Duodenal mucosa (tissue), 2 donors: Measurements from ENCODE around the gene MBOAT2.
A peak's percentile ranks its signal among the peaks of the same experiment; 100 is the strongest.
"Not testable (repeated sequence)": the region's sequence is repeated elsewhere in the genome, so short reads cannot be mapped to it uniquely, and the experiment has no call there.

Source experiments
- H3K27ac ChIP-seq: one replicate; pipeline ENCODE4 v1.7.0; 2013; ENCODE audit warnings: low read depth, low read length
- H3K27me3 ChIP-seq, 2 donors: one replicate each; pipeline ENCODE4 v1.7.0; 2013; ENCODE audit warnings: low read length in 2 of 2, control low read depth in 1 of 2; ENCODE audit not compliant: insufficient read depth in 2 of 2, control insufficient read depth in 1 of 2
- H3K36me3 ChIP-seq, 2 donors: one replicate each; pipeline ENCODE4 v1.7.0; 2013; ENCODE audit warnings: low read length in 2 of 2, control low read depth in 1 of 2; ENCODE audit not compliant: insufficient read depth in 2 of 2, control insufficient read depth in 1 of 2
- H3K4me1 ChIP-seq, 2 donors: one replicate each; pipeline ENCODE4 v1.7.0; 2013; ENCODE audit warnings: low read length in 2 of 2, control low read depth in 1 of 2; ENCODE audit not compliant: insufficient read depth in 2 of 2, control insufficient read depth in 1 of 2
- H3K4me3 ChIP-seq, 2 donors: one replicate each; pipeline ENCODE4 v1.7.0; 2013; ENCODE audit warnings: low read length in 2 of 2, low read depth in 1 of 2
- H3K9ac ChIP-seq, 2 donors: one replicate each; pipeline ENCODE4 v1.7.0; 2013; ENCODE audit warnings: low read length in 2 of 2, low read depth in 1 of 2
- H3K9me3 ChIP-seq, 2 donors: one replicate each; pipeline ENCODE4 v1.7.0; 2013; ENCODE audit warnings: low read length in 2 of 2, control low read depth in 1 of 2; ENCODE audit not compliant: control insufficient read depth in 1 of 2

Gene MBOAT2

DNA sequence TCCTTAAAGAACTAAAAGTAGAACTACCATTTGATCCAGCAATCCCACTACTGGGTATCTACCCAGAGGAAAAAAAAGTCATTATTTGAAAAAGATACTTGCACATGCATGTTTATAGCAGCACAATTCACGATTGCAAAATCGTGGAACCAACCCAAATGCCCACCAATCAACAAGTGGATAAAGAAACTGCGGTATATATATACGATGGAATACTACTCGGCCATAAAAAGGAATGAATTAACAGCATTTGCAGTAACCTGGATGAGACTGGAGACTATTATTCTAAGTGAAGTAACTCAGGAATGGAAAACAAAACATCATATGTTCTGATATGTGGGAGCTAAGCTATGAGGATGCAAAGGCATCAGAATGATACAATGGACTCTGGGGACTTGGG is 89.7 kb downstream of the MBOAT2 start:
- not testable (repeated sequence) for H3K27ac ChIP-seq, H3K27me3 ChIP-seq, H3K36me3 ChIP-seq

DNA sequence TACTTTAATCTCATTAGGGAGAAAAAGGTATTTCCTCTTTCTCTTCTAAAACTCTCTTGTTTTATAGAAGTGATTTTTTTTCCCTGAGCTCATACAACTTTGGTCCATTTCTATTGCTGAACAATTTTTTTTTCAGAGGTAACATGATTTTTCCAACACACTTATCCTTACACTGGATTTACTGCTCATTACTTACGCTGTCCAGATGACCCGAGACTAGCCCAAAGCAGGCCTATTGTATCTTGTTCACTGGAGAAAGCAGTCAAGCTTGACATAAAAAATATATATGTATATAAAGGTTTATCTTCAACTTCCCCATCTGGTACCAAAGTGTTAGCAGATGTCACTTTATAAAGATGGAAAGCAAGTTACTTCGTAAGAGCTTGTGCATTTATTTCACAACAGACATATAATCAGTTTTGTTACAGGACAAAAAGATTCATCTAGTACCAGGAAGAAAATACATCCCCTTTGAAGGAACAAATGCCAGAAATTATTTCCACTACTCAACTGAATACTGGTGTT is 95.7 kb downstream of the MBOAT2 start:
- H3K27me3 ChIP-seq, result no peaks in the 10 kb centered on the region
- H3K9ac ChIP-seq, result no peak overlapping the region
- no peak overlapping the region for H3K4me3 ChIP-seq
- no peaks in the 10 kb centered on the region for H3K4me1 ChIP-seq
- H3K27ac ChIP-seq, result no peak overlapping the region
- H3K9me3 ChIP-seq, result peaks cover 0 to 7% of the 10 kb centered on the region in 2 donors
- no peaks in the 10 kb centered on the region for H3K36me3 ChIP-seq

More for the DNA sequence above, 89.7 kb downstream of the MBOAT2 start:
- not testable (repeated sequence) for H3K9ac ChIP-seq, H3K4me3 ChIP-seq, H3K4me1 ChIP-seq, H3K9me3 ChIP-seq

DNA sequence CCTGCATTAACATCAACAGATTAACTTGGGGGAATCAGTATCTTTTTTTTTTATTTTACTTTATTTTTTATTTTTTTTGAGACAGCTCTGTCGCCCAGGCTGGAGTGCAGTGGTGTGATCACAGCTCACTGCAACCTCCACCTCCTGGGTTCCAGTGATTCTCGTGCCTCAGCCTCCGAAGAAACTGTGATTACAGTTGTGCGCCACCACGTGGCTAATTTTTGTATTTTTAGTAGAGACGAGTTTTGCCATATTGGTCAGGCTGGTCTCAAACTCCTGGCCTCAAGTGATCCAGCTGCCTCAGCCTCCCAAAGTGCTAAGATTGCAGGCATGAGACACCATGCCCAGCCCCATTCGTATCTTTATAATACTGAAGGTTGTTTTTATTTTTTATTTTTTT is 99.6 kb downstream of the MBOAT2 start:
- H3K27ac ChIP-seq, H3K9me3 ChIP-seq, H3K27me3 ChIP-seq, H3K4me3 ChIP-seq, H3K4me1 ChIP-seq, H3K9ac ChIP-seq, H3K36me3 ChIP-seq: not testable (repeated sequence)

DNA sequence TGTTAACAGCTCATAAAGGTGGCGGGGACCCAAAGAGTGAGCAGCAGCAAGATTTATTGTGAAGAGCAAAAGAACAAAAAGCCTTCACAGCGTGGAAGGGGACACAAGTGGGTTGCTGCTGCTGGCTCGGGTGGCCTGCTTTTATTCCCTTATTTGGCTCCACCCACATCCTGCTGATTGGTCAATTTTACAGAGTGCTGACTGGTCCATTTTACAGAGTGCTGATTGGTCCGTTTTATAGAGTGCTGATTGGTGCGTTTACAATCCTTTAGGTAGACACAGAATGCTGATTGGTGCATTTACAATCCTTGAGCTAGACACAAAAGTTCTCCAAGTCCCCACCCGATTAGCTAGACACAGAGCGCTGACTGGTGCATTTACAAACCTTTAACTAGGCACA is 100.7 kb downstream of the MBOAT2 start:
- not testable (repeated sequence) for H3K4me1 ChIP-seq, H3K4me3 ChIP-seq, H3K9me3 ChIP-seq, H3K27me3 ChIP-seq, H3K27ac ChIP-seq, H3K9ac ChIP-seq, H3K36me3 ChIP-seq

DNA sequence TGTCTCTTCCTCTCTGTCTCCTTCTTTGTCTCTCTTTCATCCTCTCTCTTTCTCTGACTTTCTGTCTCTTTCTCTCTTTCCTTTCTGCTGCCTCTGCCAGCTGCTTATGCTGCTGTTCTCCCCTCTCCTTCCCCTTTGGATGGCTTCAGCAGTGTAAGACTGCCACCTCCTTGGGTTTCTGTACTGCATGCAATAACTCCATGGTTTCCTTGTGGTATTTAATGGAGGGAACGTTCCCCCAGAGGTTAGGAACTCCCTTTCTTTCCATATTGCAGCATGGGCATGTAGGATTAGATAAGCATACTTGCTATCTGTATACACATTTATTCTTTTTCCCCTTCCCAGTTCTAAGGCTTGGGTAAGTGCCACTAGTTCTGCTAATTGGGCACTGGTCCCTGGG is 106.3 kb downstream of the MBOAT2 start:
- not testable (repeated sequence) for H3K27ac ChIP-seq, H3K36me3 ChIP-seq, H3K27me3 ChIP-seq, H3K4me3 ChIP-seq, H3K9ac ChIP-seq, H3K9me3 ChIP-seq
- peaks cover 0 to 12% of the 10 kb centered on the region in 2 donors for H3K4me1 ChIP-seq

DNA sequence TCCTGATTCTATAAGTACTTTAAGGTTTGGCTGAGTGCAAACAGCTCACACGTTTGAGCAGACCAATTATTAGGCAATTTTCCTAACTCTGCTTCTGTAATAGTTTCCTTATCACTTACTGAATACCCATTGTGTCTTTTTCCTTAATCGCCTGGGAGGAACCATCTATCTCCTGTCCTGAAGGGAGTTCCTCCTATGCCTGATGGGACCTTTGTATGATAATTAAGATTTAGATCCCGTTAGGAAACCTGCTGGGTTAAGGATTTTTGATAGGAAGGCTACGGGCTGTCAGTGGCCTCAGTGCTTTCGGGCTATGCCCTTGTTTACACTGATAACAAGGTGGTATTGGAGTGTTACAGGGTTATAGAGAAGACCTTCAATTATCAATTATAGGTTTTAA is 106.8 kb downstream of the MBOAT2 start:
- H3K9me3 ChIP-seq, H3K27ac ChIP-seq, H3K36me3 ChIP-seq, H3K9ac ChIP-seq, H3K4me3 ChIP-seq, H3K27me3 ChIP-seq: not testable (repeated sequence)
- peaks cover 0 to 12% of the 10 kb centered on the region in 2 donors for H3K4me1 ChIP-seq

DNA sequence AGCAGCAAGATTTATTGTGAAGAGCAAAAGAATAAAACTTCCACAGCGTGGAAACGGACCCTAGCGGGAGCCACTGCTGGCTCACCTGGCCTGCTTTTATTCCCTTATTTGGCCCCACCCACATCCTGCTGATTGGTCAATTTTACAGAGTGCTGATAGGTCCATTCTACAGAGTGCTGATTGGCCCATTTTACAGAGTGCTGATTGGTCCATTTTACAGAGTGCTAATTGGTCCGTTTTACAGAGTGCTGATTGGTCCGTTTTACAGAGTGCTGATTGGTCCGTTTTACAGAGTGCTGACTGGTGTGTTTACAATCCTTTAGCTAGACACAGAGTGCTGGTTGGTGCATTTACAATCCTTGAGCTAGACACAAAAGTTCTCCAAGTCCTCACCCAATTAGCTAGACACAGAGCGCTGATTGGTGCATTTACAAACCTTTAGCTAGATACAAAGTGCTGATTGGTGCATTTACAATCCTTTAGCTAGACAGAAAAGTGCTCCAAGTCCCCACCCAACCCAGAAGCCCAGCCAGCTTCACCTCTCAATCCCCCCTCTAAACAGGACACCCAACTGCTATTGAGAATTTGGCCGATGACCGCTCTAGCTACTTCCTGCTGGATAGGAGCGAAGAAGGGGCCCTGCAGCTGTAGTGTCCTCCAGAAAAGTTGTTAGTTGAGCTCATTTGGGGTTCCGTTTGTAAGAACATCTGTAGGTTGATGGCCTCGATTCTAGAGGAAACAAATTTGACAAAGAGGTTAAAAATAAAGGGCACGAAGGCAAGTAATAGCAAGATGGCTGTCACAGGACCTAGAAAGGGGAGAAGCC is 108.2 kb downstream of the MBOAT2 start:
- not testable (repeated sequence) for H3K27me3 ChIP-seq, H3K9me3 ChIP-seq, H3K36me3 ChIP-seq, H3K27ac ChIP-seq, H3K4me3 ChIP-seq, H3K9ac ChIP-seq
- H3K4me1 ChIP-seq, result peaks cover 0 to 12% of the 10 kb centered on the region in 2 donors

DNA sequence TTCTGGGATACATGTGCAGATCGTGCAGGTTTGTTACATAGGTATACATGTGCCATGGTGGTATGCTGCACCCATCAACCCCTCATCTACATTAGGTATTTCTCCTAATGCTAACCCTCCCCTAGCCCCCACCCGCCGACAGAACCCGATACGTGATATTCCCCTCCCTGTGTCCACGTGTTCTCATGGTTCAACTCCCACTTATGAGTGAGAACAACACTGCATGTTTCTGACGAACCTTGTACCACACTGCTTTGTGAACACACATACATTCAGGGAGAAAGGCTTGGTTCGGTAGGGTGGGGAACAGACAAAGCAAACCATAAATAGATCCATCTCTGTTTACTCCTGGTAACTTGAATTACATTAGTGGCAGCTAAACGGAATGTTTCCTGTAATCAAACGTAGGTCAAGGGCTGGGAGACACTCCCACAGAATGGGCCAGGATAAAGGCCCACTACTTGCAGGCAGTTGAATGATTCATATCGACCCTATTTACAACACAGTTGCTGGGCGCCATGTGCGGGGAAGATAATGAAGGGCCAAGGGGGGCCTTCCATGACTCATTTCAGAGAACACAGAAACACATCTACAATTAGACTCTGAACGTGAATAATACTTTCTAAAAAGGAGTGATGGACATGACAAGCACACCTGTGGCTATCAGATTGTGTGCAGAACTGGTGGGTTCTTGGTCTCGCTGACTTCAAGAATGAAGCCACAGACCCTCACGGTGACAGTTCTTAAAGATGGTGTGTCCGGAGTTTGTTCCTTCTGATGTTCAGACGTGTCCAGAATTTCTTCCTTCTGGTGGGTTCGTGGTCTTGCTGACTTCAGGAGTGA is 109.3 kb downstream of the MBOAT2 start:
- Histone ChIP-seq H3K9me3 (peaks cover 0 to 7% of the 10 kb centered on the region in 2 donors), H3K27me3 (no peaks in the 10 kb centered on the region), H3K36me3 (no peaks in the 10 kb centered on the region), H3K9ac (no peak overlapping the region), H3K27ac (no peak overlapping the region), H3K4me1 (peaks cover 0 to 12% of the 10 kb centered on the region in 2 donors), H3K4me3 (no peak overlapping the region)

DNA sequence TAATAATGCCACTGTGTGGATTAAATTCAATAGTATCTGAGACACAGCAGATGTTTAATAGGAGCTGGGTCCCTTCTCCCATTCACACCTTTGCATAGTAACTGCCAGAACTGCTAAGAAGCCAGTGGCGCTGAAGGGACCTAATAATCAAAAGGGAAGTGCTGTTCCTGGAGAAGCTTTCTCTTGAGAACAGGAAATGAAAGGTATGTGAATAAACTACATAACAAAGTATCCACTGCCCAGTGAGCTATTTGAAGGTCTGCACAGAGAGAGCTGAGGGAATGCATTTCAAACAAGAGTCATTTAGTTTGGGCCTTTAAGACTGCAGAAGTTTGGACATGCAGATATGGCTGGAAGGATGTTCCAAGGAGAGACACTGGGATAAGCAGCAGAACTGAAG is 110.0 kb downstream of the MBOAT2 start:
- H3K4me1 ChIP-seq, result peaks cover 0 to 12% of the 10 kb centered on the region in 2 donors
- no peak overlapping the region for H3K4me3 ChIP-seq
- H3K27ac ChIP-seq, result no peak overlapping the region
- peak overlapping the region in 1 of 2 donors; percentile 10 for H3K9ac ChIP-seq
- H3K9me3 ChIP-seq, result peaks cover 0 to 7% of the 10 kb centered on the region in 2 donors
- no peaks in the 10 kb centered on the region for H3K27me3 ChIP-seq
- no peaks in the 10 kb centered on the region for H3K36me3 ChIP-seq

DNA sequence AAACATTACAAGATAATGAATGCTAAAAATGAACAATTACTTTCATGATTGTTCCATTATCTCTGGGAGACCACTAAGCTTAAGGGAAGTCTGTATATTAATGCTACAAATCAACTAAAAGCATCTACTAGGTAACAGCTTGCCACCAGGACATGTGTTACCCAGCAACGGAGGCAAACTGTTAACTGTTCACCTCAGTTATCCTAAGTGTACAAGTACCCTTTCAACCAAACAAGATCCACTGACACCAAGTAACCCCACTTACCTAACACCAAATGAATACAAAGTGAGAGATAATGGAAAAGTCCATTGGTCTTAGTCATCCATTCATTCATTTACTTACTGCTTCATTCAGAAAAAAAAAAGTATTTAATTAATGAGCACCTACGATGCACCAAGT is 111.4 kb downstream of the MBOAT2 start:
- Histone ChIP-seq H3K9me3 (peaks cover 0 to 7% of the 10 kb centered on the region in 2 donors), H3K36me3 (no peaks in the 10 kb centered on the region), H3K27me3 (no peaks in the 10 kb centered on the region), H3K9ac (no peak overlapping the region), H3K4me1 (peaks cover 0 to 12% of the 10 kb centered on the region in 2 donors), H3K27ac (no peak overlapping the region), H3K4me3 (no peak overlapping the region)
